ENCODE data around the gene TAT.
"Not testable (repeated sequence)": the region's sequence is repeated elsewhere in the genome, so short reads cannot be mapped to it uniquely, and the experiment has no call there.

Gene TAT

DNA sequence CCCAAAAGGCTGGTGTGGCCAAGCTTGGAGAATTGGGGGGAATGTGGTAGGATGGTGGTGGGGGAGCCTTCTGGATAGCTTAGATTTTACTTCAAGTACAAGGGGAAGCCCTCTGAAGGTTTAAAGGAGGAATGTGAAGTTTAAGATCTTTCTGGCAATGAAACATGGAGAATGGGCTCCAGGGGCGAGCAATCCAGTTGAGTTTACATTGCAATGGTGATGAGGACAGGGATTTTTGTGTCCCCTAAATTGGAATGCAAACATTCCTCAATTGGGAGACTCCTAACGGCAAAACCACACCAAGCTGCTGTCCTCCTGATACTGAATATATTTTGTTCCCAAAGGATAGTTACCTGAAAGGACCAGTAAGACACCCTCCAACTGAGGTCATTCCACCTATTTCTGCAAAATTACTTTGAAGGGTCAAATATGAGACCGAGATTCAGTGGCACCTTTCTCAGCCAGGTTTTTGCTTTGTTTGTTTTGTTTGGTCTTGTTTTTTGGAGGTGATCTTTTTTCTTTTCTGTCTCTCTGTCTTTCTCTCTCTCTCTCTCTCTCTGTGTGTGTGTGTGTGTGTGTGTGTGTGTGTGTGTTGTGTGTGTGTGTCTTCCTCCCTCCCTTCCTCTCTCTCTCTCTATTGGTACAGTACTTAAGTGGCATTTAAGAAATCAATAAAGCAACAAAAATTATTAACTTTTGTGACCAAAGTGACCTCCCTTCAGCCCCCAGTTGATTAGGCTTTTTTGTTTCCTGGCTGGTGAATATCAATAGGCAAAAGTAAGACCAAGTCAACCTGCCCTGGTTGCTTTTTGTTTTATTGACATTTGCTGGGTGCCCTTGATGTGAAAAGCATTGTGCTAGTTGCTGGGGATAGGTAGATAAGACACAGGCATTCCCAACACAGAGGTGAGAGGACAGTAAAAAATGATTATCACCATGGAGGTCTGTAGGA, 16.4 kb upstream of the TAT start:
- H3K4me3 ChIP-seq (ENCODE audit: low read length) = no peak overlapping the region
- no peak for TF ChIP-seq ZNF274 (IDR thresholded peaks at IDR 0.05; ENCODE audit: low read depth, low read length)

DNA sequence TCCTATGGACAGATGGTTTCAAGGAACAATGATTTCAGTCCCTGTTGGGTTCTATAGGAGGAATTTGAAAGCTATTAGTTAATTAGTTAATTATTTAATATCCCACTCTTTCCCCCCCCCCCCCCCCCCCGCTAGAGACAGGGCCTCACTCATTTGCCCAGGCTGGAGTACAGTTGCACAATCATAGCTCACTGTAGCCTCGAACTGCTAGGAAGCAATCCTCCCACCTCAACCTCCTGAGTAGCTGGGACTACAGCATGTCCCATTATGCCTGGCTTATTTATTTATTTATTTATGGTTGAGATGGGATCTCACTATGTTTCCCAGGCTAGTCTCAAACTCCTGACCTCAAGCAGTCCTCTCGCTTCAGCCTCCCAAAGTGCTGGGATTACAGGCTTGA, 15.0 kb upstream of the TAT start:
- no peak for TF ChIP-seq ZNF274 (IDR thresholded peaks at IDR 0.05; ENCODE audit: low read depth, low read length)
- no peak overlapping the region for H3K4me3 ChIP-seq (ENCODE audit: low read length)

DNA sequence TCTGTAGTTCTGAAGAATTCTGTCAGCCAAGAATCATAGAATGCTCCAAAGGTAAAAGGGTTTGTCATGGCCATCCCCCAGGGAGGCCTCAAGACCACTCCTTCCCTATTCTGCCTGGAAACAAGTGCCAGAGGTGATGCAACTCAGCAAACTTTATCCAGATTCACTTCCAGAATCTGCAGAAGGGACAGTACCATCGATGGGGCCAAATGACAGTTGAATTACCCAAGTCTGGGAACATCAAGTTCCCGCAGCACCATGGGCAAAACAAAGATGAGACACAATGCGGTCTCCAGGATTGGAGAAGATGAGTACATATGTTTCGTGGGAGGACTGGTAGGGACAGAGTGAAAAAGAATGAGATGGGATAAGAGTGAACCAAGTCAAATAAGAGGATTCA, 13.7 kb upstream of the TAT start:
- no peak overlapping the region for H3K4me3 ChIP-seq (ENCODE audit: low read length)
- no peak for TF ChIP-seq ZNF274 (IDR thresholded peaks at IDR 0.05; ENCODE audit: low read depth, low read length)

DNA sequence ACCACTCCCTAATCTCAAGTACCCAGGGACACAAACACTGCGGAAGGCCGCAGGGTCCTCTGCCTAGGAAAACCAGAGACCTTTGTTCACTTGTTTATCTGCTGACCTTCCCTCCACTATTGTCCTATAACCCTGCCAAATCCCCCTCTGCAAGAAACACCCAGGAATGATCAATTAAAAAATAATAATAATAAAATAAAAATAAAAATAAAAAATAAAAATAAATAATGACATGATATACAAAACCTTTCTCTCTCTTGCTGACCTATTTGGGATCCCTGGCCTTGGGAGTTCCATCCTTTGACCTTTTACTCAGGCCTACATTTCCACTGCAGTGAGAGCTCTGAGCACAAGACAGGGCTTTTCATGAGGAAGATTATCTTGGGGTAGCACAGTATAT, 13.2 kb upstream of the TAT start:
- not testable (repeated sequence) for H3K4me3 ChIP-seq (ENCODE audit: low read length)

DNA sequence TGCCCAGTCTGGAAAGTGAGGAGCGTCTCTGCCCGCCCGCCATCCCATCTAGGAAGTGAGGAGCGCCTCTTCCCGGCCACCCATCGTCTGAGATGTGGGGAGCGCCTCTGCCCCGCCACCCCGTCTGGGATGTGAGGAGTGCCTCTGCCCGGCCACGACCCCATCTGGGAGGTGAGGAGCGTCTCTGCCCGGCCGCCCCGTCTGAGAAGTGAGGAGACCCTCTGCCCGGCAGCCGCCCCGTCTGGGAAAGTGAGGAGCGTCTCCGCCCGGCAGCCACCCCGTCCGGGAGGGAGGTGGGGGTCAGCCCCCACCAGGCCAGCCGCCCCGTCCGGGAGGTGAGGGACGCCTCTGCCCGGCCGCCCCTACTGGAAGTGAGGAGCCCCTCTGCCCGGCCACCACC, 12.4 kb upstream of the TAT start:
- H3K4me3 ChIP-seq (ENCODE audit: low read length) = not testable (repeated sequence)

DNA sequence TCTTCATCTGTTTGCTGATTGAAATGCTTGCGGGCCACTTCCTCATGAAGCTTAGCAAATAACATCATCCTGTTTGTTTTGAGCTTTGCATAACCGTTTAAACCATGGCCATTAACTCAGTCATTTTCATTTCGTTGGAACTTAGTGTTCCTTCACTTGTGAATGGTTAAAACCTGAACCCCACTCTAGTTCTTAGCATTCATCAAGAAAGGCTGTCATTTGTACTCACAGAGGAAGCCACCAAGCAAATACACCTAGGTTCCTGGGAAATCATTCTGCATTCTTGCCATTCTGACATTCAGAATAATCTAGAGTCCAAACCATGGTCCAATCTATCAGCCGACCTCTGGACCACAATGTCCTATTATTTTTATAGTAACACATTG, 8.4 kb upstream of the TAT start:
- no peak overlapping the region for H3K4me3 ChIP-seq (ENCODE audit: low read length)
- TF ChIP-seq ZNF274 (IDR thresholded peaks at IDR 0.05; ENCODE audit: low read depth, low read length) = no peak

DNA sequence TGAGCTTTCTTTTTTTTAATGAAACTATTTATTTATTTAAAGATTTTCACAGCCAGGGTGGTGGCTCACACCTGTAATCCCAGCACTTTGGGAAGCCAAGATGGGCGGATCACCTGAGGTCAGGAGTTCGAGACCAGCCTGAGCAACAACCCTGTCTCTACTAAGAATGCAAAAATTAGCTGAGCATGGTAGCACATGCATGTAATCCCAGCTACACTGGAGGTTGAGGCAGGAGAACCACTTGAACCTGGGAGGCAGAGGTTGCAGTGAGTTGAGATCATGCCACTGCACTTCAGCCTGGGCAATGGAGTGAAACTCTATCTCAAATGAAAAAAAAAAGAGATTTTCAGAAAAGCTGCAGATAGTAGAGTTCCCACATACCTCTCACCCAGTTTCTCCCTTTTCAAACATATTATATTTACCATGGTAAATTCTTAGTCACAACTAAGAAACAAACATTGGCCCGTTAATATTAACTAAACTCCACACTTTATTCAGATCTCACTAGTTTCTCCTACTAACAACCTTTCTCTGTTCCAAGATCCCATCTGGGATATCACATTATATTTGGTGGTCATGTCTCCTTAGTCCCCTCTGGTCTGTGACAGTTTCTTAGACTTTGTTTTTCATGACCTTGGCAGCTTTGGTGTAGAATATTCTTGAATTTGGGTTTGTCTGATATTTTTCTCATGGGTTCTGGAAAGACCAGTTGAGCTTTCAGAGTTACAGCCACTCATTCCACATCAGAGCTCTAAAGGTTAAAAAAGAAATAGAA, 7.8 kb upstream of the TAT start:
- H3K4me3 ChIP-seq (ENCODE audit: low read length) = no peak overlapping the region
- no peak for TF ChIP-seq ZNF274 (IDR thresholded peaks at IDR 0.05; ENCODE audit: low read depth, low read length)

DNA sequence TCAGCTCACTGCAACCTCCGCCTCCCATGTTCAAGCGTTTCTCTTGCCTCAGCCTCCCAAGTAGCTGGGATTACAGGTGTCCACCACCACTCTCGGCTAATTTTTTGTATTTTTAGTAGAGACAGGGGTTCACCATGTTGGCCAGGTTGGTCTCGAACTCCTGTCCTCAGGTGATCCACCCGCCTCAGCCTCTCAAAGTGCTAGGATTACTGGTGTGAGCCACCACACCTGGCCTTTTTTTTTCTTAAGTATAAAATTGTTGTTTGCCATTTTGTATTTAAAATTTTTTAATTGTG, 5.6 kb upstream of the TAT start:
- H3K4me3 ChIP-seq (ENCODE audit: low read length) = not testable (repeated sequence)

DNA sequence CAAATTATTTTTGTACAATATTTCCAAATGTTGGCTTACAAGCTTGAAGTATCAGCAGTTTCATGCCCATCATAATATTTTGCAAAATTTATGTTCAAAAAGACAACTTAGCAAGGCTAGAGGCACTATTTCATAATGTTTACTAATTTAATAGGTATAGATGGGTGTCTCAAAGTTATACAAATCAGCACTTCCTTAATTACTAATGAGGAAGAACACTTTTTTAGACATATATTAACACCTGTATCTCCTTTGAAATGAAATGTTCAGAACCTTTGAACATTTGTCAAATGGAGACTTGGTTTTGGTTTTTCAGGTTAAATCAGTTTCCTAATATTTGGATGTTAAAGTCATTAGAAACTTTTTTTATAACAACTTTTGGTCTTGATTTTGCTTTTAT, 2.2 kb downstream of the TAT start:
- no peak overlapping the region for H3K4me3 ChIP-seq (ENCODE audit: low read length)
- TF ChIP-seq ZNF274 (IDR thresholded peaks at IDR 0.05; ENCODE audit: low read depth, low read length) = no peak

DNA sequence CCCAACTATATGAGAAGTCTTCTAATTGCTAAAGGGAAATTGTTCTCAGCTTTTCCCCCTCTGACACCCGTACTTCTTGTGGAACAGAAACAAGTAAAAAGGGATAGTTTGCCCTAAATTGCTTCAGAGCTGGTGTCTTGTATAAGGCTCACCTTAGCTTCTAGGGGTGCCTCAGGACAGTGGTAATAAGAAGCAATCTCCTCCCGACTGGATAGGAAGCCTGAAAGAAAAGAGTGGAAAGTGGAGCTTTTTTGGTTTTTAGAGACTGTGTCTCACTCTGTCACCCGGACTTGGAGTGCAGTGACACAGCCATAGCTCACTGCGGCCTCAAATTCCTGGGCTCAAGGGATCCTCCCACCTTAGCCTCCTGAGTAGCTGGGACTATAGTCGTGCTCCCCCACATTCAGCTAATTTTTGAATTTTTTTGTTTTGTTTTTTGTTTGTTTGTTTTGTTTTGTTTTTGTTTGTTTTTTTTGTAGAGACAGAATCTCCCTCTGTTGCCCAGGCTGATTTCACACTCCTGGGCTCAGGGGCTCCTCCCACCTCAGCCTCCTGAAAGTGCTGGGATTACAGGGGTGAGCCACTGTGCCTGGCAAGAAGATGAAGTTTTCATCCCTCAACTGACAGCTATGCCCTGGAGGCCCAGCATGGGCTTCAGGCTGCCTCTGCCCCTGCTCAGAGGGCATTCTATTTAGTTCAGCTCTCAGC, 3.4 kb downstream of the TAT start:
- TF ChIP-seq ZNF274 (IDR thresholded peaks at IDR 0.05; ENCODE audit: low read depth, low read length) = no peak
- H3K4me3 ChIP-seq (ENCODE audit: low read length) = no peak overlapping the region

DNA sequence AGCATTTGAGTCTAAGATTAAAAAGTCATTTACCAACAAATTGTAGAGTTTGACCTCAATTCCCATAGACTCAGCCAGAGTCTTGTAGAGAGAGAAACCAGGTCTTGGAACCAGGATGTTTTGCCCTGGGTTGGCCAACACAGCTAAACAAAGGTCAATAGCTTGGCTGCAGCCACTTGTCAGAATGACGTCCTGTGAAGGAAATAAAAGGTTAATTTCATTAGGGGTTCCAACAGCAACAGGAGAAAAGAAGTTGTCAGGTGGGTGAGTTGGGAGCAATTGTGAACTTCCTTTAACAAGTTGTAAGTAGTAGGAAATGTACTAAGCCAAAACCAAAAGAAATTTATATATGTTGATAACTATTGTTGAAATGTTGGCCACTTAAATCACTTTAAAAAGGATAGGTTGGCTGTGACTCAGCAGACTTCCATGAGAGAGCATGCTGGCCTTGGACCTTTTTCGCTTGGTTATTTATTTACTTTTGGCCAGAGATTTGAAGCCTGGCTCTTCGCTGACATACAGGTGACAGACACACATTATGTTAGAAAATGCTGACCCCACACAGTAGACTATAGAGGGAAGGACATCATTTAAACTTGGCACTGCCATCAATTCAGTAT, 4.3 kb downstream of the TAT start:
- TF ChIP-seq ZNF274 (IDR thresholded peaks at IDR 0.05; ENCODE audit: low read depth, low read length) = no peak
- H3K4me3 ChIP-seq (ENCODE audit: low read length) = no peak overlapping the region

DNA sequence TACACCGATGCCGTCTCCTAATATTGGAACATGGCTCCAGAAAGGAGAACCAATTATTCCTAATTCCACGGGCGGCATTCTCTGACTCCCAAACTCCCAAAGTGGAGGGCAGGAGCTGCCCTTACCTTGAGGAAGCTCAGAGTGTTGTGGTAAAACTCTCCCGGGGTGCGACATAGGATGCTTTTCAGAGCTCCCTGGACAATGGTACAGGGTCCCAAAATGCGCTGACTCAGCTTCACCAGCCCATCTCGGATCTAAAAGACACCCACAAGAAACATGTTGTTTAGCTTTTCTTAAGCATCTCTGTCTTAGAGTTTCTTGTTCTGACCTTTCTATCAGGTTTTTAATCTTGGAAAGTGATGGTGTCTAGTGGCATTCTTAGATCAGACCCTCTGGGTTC, 6.7 kb downstream of the TAT start:
- TF ChIP-seq ZNF274 (IDR thresholded peaks at IDR 0.05; ENCODE audit: low read depth, low read length) = no peak
- H3K4me3 ChIP-seq (ENCODE audit: low read length) = no peak overlapping the region

DNA sequence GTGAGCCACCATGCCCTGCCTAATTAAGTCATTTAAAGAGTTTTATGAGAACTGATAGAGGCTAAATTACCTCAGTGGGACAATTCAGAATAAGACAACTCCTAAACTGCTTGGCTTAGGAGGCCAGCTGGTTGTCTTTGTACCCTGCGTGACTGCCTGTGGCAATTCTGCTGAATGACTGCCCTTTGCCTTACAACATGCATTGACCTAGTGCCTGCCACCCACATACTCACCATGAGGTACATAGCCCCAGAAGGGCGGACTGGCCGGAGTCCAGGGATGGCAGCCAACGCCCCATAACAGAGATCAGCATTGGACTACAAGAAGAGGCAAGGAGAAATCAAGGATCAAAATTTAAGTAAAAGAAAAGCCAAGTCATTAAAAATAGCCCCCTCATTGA, 7.3 kb downstream of the TAT start:
- no peak overlapping the region for H3K4me3 ChIP-seq (ENCODE audit: low read length)
- no peak for TF ChIP-seq ZNF274 (IDR thresholded peaks at IDR 0.05; ENCODE audit: low read depth, low read length)

DNA sequence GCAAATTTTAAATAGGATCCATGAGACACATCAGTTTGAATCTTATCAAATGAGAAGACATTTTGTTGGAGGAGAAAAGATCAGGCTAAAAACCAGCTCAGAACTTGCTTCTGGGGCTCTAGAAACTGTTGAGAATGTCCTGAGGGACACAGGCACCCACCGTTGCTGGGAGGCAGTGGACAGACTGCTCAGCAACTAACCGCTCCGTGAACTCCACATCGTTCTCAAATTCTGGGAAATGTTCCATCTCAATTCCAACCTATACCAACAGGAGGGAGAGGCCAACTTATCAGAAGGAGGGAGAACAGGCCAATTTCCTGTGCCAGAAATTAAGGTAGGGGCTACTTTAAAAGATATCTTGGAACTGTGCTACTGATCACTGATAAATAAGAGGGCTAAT, 8.3 kb downstream of the TAT start:
- TF ChIP-seq ZNF274 (IDR thresholded peaks at IDR 0.05; ENCODE audit: low read depth, low read length) = no peak
- no peak overlapping the region for H3K4me3 ChIP-seq (ENCODE audit: low read length)

DNA sequence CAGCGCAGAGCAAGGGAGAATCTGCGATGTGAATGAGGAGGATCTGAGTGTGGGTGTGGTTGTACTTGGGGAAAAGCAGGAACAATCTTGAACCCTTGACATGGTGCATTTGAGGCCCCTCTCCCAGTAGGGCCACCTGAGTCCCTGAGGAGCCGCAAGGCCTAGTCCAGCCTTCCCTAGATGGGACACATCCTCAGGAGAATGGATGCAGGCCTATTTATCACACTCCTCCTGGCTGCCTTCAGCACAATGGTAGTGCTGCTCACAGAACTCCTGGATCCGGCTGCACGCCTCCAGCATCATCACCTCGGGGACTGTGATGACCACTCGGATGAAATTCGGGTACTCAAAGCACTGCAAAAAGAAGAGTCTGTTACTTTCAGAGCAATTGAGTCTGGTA, 9.0 kb downstream of the TAT start:
- TF ChIP-seq ZNF274 (IDR thresholded peaks at IDR 0.05; ENCODE audit: low read depth, low read length) = no peak
- H3K4me3 ChIP-seq (ENCODE audit: low read length) = no peak overlapping the region

Measured in GM08714 (cell line).